MCF 10A (cell line): ENCODE data around the gene CDKN3. TPM values are rescaled to one million over a fixed set of nuclear protein-coding genes. Genes with fewer than 3 reads are reported as not detected.
"Not testable (repeated sequence)": the region's sequence is repeated elsewhere in the genome, so short reads cannot be mapped to it uniquely, and the experiment has no call there.

Source experiments
- BruUV-seq: library from RNA; stranded (reverse); fragments of 400-500 nt; replicated peaks from 2 replicates; lab custom pipeline; 2021; lab: Mats Ljungman, UMichigan
- CTCF ChIA-PET: fragments of 300-600 bp; sonication (Branson Sonifier 250); formaldehyde crosslinking; extraction: SDS; loops from one replicate; lab custom pipeline; 2021; ENCODE audit warnings: antibody characterized with exemption, inconsistent platforms; lab: Yijun Ruan, JAX
- POLR2A ChIA-PET: fragments of 300-600, 350-650 bp; sonication (Branson Sonifier 250); formaldehyde crosslinking; extraction: SDS; loops from one replicate; lab custom pipeline; 2020; ENCODE audit warnings: antibody characterized with exemption, inconsistent platforms; lab: Yijun Ruan, JAX
- DNase-seq: peaks from one replicate; pipeline ENCODE4 v3.0.0-alpha.2; 2018; ENCODE audit not compliant: unreplicated experiment
- H3K27ac Mint-ChIP-seq: one replicate; pipeline ENCODE4 v1.8.0; 2022; ENCODE audit warnings: mild to moderate bottlenecking, low read depth, mixed read lengths; ENCODE audit not compliant: unreplicated experiment
- H3K27me3 Mint-ChIP-seq: one replicate; pipeline ENCODE4 v1.8.0; 2022; ENCODE audit warnings: mixed read lengths; ENCODE audit not compliant: insufficient read depth, unreplicated experiment
- H3K36me3 Mint-ChIP-seq: one replicate; pipeline ENCODE4 v1.8.0; 2022; ENCODE audit warnings: mild to moderate bottlenecking, moderate library complexity, mixed read lengths; ENCODE audit not compliant: insufficient read depth, unreplicated experiment
- H3K4me1 Mint-ChIP-seq: one replicate; pipeline ENCODE4 v1.8.0; 2022; ENCODE audit warnings: mixed read lengths; ENCODE audit not compliant: insufficient read depth, unreplicated experiment
- H3K4me3 Mint-ChIP-seq: one replicate; pipeline ENCODE4 v1.8.0; 2022; ENCODE audit warnings: mild to moderate bottlenecking, moderate library complexity, mixed read lengths; ENCODE audit not compliant: unreplicated experiment
- H3K9me3 Mint-ChIP-seq: one replicate; pipeline ENCODE4 v1.8.0; 2022; ENCODE audit warnings: mixed read lengths; ENCODE audit not compliant: unreplicated experiment
- intact Hi-C: fragments of 100-400 bp; cut with micrococcal nuclease; formaldehyde crosslinking; loops from 2 replicates; pipeline ENCODE4 v1.14.1; 2022
- total RNA-seq: library from RNA; stranded (reverse); gene quantifications from 2 replicates; pipeline ENCODE4 v1.2.3, GENCODE V29; 2022
- TF ChIP-seq, protein P1 (sequence below): fragments of 200-600 bp; IDR thresholded peaks from one replicate; pipeline ENCODE4 v1.8.0; 2022; ENCODE audit warnings: antibody characterized with exemption, mild to moderate bottlenecking; ENCODE audit not compliant: unreplicated experiment

Gene CDKN3
- total RNA-seq, 1 experiment from 2014 or later = 66.5 TPM

DNA sequence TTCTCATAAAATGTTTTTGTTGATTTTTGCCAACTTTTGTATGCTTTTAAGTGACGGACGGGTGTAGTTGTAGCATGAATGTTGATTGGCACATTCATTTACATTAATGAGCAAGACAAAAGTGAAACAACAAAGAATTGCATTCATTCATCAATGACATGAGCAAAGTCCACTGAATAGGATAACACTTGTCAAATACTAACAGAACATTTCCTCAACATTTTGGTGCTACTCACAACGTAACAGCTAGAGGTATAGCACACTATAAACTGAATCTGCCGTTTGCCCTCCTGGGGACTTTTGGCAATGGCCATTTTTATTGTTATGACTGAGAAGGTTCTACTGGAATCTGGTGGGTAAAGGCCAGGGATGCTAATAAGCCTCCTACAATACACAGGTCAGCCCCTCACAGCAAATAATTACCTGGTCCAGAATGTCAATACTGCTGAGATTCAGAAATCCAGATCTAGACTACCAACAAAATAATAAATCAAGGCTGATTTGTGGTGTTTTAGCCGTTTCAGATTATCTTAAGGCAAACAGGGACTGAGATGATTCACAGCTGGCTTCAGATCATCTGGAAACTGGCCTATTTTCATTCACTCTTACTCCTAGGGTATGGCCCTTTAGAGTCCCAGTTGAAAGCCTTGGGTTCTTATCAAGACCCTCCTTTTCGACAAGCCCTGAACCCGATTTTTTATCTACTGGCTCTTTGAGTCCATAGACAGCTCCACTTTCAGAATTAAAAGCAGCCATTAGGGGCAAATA is 22.5 kb upstream of the CDKN3 start:
- POLR2A ChIA-PET = interaction anchor here (0.5 kb wide), 1 partner anchor 1395 kb away, joined by 3 read pairs; no protein-coding TSS in a partner anchor
- CTCF ChIA-PET = interaction anchor here (0.5 to 1.8 kb wide), 2 partner anchors 22 to 26 kb away, joined by 4 read pairs; partner anchors contain the start of gene CDKN3

DNA sequence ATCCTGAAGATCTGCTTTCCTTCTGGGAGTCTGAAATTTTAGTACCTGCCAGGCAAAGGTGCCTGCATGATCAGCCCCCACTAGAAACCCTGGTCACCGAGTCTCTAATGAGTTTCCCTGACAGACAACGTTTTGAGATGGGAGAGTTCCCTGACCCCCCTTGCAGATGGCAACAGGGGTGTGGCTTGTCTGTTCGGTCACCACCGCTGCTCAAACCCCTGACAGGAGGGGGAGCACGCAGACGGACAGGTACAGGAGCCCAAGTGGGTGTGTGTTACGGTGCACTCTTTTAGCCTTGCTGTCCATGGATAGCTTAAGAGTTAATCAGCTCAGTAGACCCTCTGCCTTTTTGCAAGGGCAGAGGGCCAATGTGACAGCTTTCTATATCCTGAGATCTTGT is 19.3 kb upstream of the CDKN3 start:
- BruUV-seq = no TSS peak
- H3K4me1 Mint-ChIP-seq = no peaks in the 10 kb centered on the region
- no peak overlapping the region for H3K4me3 Mint-ChIP-seq
- H3K9me3 Mint-ChIP-seq = no peaks in the 10 kb centered on the region
- CTCF ChIA-PET = interaction anchor here (1.1 to 1.3 kb wide), 2 partner anchors 18 to 112 kb away, joined by 3 to 5 read pairs; no protein-coding TSS in a partner anchor
- DNase-seq = no peak
- POLR2A ChIA-PET = no interaction called here
- H3K36me3 Mint-ChIP-seq = no peaks in the 10 kb centered on the region
- peaks cover 18% of the 10 kb centered on the region for H3K27me3 Mint-ChIP-seq
- TF ChIP-seq, protein P1, sequence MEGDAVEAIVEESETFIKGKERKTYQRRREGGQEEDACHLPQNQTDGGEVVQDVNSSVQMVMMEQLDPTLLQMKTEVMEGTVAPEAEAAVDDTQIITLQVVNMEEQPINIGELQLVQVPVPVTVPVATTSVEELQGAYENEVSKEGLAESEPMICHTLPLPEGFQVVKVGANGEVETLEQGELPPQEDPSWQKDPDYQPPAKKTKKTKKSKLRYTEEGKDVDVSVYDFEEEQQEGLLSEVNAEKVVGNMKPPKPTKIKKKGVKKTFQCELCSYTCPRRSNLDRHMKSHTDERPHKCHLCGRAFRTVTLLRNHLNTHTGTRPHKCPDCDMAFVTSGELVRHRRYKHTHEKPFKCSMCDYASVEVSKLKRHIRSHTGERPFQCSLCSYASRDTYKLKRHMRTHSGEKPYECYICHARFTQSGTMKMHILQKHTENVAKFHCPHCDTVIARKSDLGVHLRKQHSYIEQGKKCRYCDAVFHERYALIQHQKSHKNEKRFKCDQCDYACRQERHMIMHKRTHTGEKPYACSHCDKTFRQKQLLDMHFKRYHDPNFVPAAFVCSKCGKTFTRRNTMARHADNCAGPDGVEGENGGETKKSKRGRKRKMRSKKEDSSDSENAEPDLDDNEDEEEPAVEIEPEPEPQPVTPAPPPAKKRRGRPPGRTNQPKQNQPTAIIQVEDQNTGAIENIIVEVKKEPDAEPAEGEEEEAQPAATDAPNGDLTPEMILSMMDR = no peak
- no peak overlapping the region for H3K27ac Mint-ChIP-seq
- intact Hi-C loops = no loop called here

More for the DNA sequence above, 22.5 kb upstream of the CDKN3 start:
- TF ChIP-seq, protein P1 = no peak
- H3K4me1 Mint-ChIP-seq = no peaks in the 10 kb centered on the region
- intact Hi-C loops = no loop called here
- H3K27me3 Mint-ChIP-seq = peaks cover 13% of the 10 kb centered on the region
- no peak overlapping the region for H3K27ac Mint-ChIP-seq
- no peaks in the 10 kb centered on the region for H3K9me3 Mint-ChIP-seq
- no peak overlapping the region for H3K4me3 Mint-ChIP-seq
- BruUV-seq = no TSS peak
- no peak for DNase-seq
- no peaks in the 10 kb centered on the region for H3K36me3 Mint-ChIP-seq

DNA sequence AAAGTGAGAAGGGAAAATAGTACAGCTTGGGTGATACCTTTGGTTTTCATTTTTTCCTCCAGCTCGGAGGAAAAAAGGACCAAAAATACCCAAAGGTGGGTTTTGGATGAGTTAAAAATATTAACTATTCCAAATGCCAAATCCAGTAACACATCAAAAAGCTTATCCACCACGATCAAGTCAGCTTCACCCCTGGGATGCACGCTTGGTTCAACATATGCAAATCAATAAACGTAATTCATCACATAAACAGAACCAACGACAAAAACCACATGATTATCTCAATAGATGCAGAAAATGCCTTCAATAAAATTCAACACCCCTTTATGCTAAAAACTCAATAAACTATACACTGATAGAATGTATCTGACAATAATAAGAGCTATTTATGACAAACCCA is 17.9 kb upstream of the CDKN3 start:
- H3K27me3 Mint-ChIP-seq = peaks cover 18% of the 10 kb centered on the region
- ChIA-PET CTCF (interaction anchor here (0.6 kb wide), 1 partner anchor 1085 kb away, joined by 6 read pairs; no protein-coding TSS in a partner anchor), POLR2A (interaction anchor here (0.7 kb wide), 1 partner anchor 407 kb away, joined by 3 read pairs; no protein-coding TSS in a partner anchor)
- H3K27ac Mint-ChIP-seq, H3K9me3 Mint-ChIP-seq, intact Hi-C loops, BruUV-seq, H3K36me3 Mint-ChIP-seq, H3K4me3 Mint-ChIP-seq, H3K4me1 Mint-ChIP-seq, DNase-seq: not testable (repeated sequence)

DNA sequence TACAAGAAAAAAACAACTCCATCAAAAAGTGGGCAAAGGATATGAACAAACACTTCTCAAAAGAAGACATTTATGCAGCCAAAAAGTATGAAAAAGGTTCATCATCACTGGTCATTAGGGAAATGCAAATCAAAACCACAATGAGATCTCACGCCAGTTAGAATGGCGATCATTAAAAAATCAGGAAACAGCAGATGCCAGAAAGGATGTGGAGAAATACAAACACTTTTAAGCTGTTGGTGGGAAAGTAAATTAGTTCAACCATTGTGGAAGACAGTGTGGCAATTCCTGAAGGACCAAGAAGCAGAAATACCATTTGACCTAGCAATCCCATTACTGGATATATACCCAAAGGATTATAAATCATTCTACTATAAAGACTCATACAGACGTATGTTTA is 16.2 kb upstream of the CDKN3 start:
- H3K36me3 Mint-ChIP-seq, H3K4me3 Mint-ChIP-seq, H3K9me3 Mint-ChIP-seq, H3K27ac Mint-ChIP-seq, H3K4me1 Mint-ChIP-seq, DNase-seq, BruUV-seq, intact Hi-C loops: not testable (repeated sequence)
- CTCF ChIA-PET = interaction anchor here (1.2 kb wide), 1 partner anchor 13 kb away, joined by 4 read pairs; no protein-coding TSS in a partner anchor
- peaks cover 18% of the 10 kb centered on the region for H3K27me3 Mint-ChIP-seq
- POLR2A ChIA-PET = interaction anchor here (1.1 kb wide), 1 partner anchor 16 kb away, joined by 3 read pairs; the partner anchor contains the start of gene CDKN3

DNA sequence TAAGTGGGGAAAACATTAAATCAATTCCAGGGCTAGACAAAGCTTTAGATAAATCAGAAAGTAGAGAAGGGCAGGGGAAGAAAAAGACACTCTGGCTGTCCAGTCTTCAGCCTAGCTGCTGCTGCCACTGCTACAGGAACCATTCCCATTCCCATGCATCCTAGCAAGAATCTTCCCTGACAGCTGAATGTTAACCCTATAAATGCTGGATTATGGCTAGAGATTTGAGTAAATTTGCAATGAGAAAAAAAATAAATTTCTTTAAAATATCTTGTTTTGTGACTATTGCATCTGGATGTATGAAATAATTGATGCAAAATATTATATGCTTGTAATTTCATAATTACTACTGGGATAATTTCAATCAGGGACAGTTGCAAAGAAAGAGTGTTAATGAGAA is 15.0 kb upstream of the CDKN3 start:
- no peaks in the 10 kb centered on the region for H3K9me3 Mint-ChIP-seq
- no peak for DNase-seq
- peaks cover 23% of the 10 kb centered on the region for H3K27me3 Mint-ChIP-seq
- no peak overlapping the region for H3K4me3 Mint-ChIP-seq
- TF ChIP-seq, protein P1 = no peak
- ChIA-PET POLR2A (no interaction called here), CTCF (interaction anchor here (1.5 kb wide), 1 partner anchor 34 kb away, joined by 3 read pairs; no protein-coding TSS in a partner anchor)
- intact Hi-C loops = no loop called here
- H3K4me1 Mint-ChIP-seq = no peaks in the 10 kb centered on the region
- H3K27ac Mint-ChIP-seq = no peak overlapping the region
- BruUV-seq = no TSS peak
- peaks cover 6% of the 10 kb centered on the region for H3K36me3 Mint-ChIP-seq
